HepG2 (cell line): ENCODE measurements around the gene SDHAF1. TPM values are rescaled to one million over a fixed set of nuclear protein-coding genes. Genes with fewer than 3 reads are reported as not detected.
A peak's percentile ranks its signal among the peaks of the same experiment; 100 is the strongest.

ENCODE experiments used
- MED13 ChIP-seq: sonication (generic); formaldehyde crosslinking; IDR thresholded peaks from 2 replicates; pipeline ENCODE4 v1.5.0; 2020; ENCODE audit warnings: missing genetic modification reagents
- NCOA5 ChIP-seq: sonication (generic); formaldehyde crosslinking; IDR thresholded peaks from 2 replicates; pipeline ENCODE4 v1.4.0; 2020; ENCODE audit warnings: missing genetic modification reagents
- NFE2L1 ChIP-seq: sonication (generic); formaldehyde crosslinking; IDR thresholded peaks from 2 replicates; pipeline ENCODE4 v1.4.0; 2020; ENCODE audit warnings: missing genetic modification reagents, mild to moderate bottlenecking, borderline replicate concordance
- NFIB ChIP-seq: sonication (generic); formaldehyde crosslinking; IDR thresholded peaks from 2 replicates; pipeline ENCODE4 v1.9.0; 2021; ENCODE audit warnings: missing genetic modification reagents, mild to moderate bottlenecking, borderline replicate concordance
- NR1H2 ChIP-seq: sonication (generic); formaldehyde crosslinking; IDR thresholded peaks from 2 replicates; pipeline ENCODE4 v1.8.1; 2022; ENCODE audit warnings: low read depth, missing genetic modification reagents, borderline replicate concordance
- ONECUT2 ChIP-seq: sonication (generic); formaldehyde crosslinking; IDR thresholded peaks from 2 replicates; pipeline ENCODE4 v1.4.0; 2020; ENCODE audit warnings: missing genetic modification reagents
- PHF5A ChIP-seq: IDR thresholded peaks from one replicate; pipeline ENCODE4 v1.6.1; 2018; ENCODE audit warnings: low read depth, missing genetic modification reagents; ENCODE audit not compliant: unreplicated experiment
- SIX4 ChIP-seq: sonication (generic); formaldehyde crosslinking; IDR thresholded peaks from 2 replicates; pipeline ENCODE4 v1.4.0; 2020; ENCODE audit warnings: missing genetic modification reagents
- SMAD3 ChIP-seq: sonication (generic); formaldehyde crosslinking; IDR thresholded peaks from 2 replicates; pipeline ENCODE4 v1.4.0; 2020; ENCODE audit warnings: missing genetic modification reagents
- ZBTB1 ChIP-seq: sonication (generic); formaldehyde crosslinking; IDR thresholded peaks from 2 replicates; pipeline ENCODE4 v1.4.0; 2020; ENCODE audit warnings: missing genetic modification reagents, borderline replicate concordance
- ZBTB38 ChIP-seq: sonication (generic); formaldehyde crosslinking; IDR thresholded peaks from 2 replicates; pipeline ENCODE4 v1.5.1; 2020; ENCODE audit warnings: mild to moderate bottlenecking, missing genetic modification reagents
- ZNF124 ChIP-seq: sonication (generic); formaldehyde crosslinking; IDR thresholded peaks from 2 replicates; pipeline ENCODE4 v1.4.0; 2020; ENCODE audit warnings: missing genetic modification reagents
- ZNF253 ChIP-seq: sonication (generic); formaldehyde crosslinking; IDR thresholded peaks from 2 replicates; pipeline ENCODE4 v1.8.0; 2022; ENCODE audit warnings: mild to moderate bottlenecking, missing genetic modification reagents, borderline replicate concordance
- ZNF292 ChIP-seq: sonication (generic); formaldehyde crosslinking; IDR thresholded peaks from 2 replicates; pipeline ENCODE4 v1.8.1; 2022; ENCODE audit warnings: mild to moderate bottlenecking, low read depth, missing genetic modification reagents, borderline replicate concordance
- ZNF383 ChIP-seq: sonication (generic); formaldehyde crosslinking; IDR thresholded peaks from 2 replicates; pipeline ENCODE4 v1.4.0; 2020; ENCODE audit warnings: missing genetic modification reagents, mild to moderate bottlenecking, borderline replicate concordance
- ZNF619 ChIP-seq: sonication (generic); formaldehyde crosslinking; IDR thresholded peaks from 2 replicates; pipeline ENCODE4 v1.4.0; 2020; ENCODE audit warnings: mild to moderate bottlenecking, missing genetic modification reagents
- polyA plus RNA-seq, 8 experiments: library from polyadenylated mRNA; depleted of rRNA in 3 of 8; stranded (reverse) in 7 of 8; unstranded in 1 of 8; fragments of >200 nt; fragmentation: Illumina TruSeq in 4 of 8; extraction: Trizol in 4 of 8; gene quantifications; 2 replicates each; pipeline versions ENCODE4 v1.2.1 to v1.2.3, GENCODE V29; 2011 to 2016; ENCODE audit warnings: low read depth in 4 of 8, missing spikeins in 1 of 8, mixed read lengths in 1 of 8; ENCODE audit not compliant: insufficient read depth in 1 of 8
- total RNA-seq, 5 experiments: library from RNA; depleted of rRNA; stranded (reverse); fragments of >200 nt; fragmentation: Illumina TruSeq; extraction: Trizol; gene quantifications; 2 replicates each; pipeline ENCODE4 v1.2.3, GENCODE V29; 2016; ENCODE audit warnings: low read depth in 1 of 5
- TF ChIP-seq, protein P1 (sequence below): sonication (generic); formaldehyde crosslinking; IDR thresholded peaks from 2 replicates; pipeline ENCODE4 v1.8.1; 2023; ENCODE audit warnings: mild to moderate bottlenecking, missing genetic modification reagents
- TF ChIP-seq, protein P2 (sequence below): sonication (generic); formaldehyde crosslinking; IDR thresholded peaks from 2 replicates; pipeline ENCODE4 v1.8.1; 2023; ENCODE audit warnings: missing genetic modification reagents, mild to moderate bottlenecking, borderline replicate concordance
- TF ChIP-seq, protein P3 (sequence below): sonication (generic); formaldehyde crosslinking; IDR thresholded peaks from 2 replicates; pipeline ENCODE4 v1.4.0; 2020; ENCODE audit warnings: mild to moderate bottlenecking, low read depth, missing genetic modification reagents
- TF ChIP-seq, protein P4 (sequence below): sonication (generic); formaldehyde crosslinking; conservative IDR thresholded peaks from 2 replicates; pipeline ENCODE4 v1.8.1; 2023; ENCODE audit warnings: missing genetic modification reagents
- TF ChIP-seq, protein P5 (sequence below): sonication (generic); formaldehyde crosslinking; IDR thresholded peaks from 2 replicates; pipeline ENCODE4 v1.5.0; 2020; ENCODE audit warnings: missing genetic modification reagents
- TF ChIP-seq, protein P6 (sequence below): sonication (generic); formaldehyde crosslinking; IDR thresholded peaks from 2 replicates; pipeline ENCODE4 v1.4.0; 2020; ENCODE audit warnings: missing genetic modification reagents
- TF ChIP-seq, protein P7 (sequence below): sonication (generic); formaldehyde crosslinking; IDR thresholded peaks from 2 replicates; pipeline ENCODE4 v1.8.1; 2023; ENCODE audit warnings: missing genetic modification reagents, inconsistent platforms, borderline replicate concordance

SDHAF1 gene
- total and polyA plus RNA-seq, 2 of the 13 experiments (the other 11 are each of a cell fraction or from before 2014, with no cell fraction given): 17.8 to 22.8 TPM

DNA sequence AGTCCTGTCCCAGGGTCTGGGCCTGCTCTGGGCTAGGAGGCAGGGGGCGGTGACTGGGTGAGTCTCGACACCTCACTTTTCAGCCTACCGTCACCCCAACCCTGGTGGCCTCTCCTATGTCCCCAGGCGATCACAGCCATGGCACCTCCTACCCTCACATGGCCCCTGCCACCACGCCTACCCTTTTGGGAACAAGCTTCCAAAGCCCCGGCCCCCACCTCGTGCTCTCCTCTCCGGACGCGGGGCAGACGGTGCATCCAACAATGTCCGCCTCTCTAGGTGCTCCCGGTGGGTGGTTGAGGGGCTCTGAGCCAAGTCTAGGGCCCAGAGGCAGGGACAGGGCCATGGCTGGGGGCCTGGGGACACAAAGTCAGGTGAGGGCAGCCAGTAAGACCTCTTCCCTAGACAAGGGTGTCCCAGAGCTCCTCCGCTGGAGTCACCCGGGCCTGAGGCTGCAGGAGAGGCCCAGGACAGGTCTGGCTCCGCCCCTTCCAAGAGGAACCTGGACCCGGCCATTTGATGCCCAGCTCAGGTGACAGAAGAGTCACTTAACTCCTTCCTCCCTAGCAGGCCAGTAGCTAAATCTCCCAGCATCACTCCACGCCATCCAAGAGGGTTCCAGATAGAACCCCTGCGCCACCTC is 13.5 kb downstream of the SDHAF1 start, which contains the start of gene SYNE4 (continued):
- TF ChIP-seq, protein P1, sequence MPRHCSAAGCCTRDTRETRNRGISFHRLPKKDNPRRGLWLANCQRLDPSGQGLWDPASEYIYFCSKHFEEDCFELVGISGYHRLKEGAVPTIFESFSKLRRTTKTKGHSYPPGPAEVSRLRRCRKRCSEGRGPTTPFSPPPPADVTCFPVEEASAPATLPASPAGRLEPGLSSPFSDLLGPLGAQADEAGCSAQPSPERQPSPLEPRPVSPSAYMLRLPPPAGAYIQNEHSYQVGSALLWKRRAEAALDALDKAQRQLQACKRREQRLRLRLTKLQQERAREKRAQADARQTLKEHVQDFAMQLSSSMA (CRISPR knock-in tag): no peak
- TF ChIP-seq ZBTB38 (CRISPR knock-in tag) (peak; percentile 33; the same call in 1 of the 2 replicates), ZNF383 (no peak), NFIB (CRISPR knock-in tag) (no peak), ZNF124 (CRISPR knock-in tag) (no peak; the same call in 1 of the 2 replicates), NCOA5 (CRISPR knock-in tag) (no peak), ZNF292 (CRISPR knock-in tag) (no peak), ZBTB1 (CRISPR knock-in tag) (no peak), NR1H2 (CRISPR knock-in tag) (0 out of 2 replicates have a peak, but pooled peaks have one; percentile 37), NFE2L1 (CRISPR knock-in tag) (no peak; the same call in 1 of the 2 replicates), MED13 (CRISPR knock-in tag) (no peak), SIX4 (CRISPR knock-in tag) (peak; percentile 83), ZNF619 (CRISPR knock-in tag) (no peak), ONECUT2 (no peak), PHF5A (CRISPR knock-in tag) (no peak), SMAD3 (CRISPR knock-in tag) (no peak), ZNF253 (CRISPR knock-in tag) (0 out of 2 replicates have a peak, but pooled peaks have one; percentile 37)
- TF ChIP-seq, protein P2, sequence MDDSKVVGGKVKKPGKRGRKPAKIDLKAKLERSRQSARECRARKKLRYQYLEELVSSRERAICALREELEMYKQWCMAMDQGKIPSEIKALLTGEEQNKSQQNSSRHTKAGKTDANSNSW (CRISPR knock-in tag): no peak
- TF ChIP-seq, protein P3, sequence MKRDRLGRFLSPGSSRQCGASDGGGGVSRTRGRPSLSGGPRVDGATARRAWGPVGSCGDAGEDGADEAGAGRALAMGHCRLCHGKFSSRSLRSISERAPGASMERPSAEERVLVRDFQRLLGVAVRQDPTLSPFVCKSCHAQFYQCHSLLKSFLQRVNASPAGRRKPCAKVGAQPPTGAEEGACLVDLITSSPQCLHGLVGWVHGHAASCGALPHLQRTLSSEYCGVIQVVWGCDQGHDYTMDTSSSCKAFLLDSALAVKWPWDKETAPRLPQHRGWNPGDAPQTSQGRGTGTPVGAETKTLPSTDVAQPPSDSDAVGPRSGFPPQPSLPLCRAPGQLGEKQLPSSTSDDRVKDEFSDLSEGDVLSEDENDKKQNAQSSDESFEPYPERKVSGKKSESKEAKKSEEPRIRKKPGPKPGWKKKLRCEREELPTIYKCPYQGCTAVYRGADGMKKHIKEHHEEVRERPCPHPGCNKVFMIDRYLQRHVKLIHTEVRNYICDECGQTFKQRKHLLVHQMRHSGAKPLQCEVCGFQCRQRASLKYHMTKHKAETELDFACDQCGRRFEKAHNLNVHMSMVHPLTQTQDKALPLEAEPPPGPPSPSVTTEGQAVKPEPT (CRISPR knock-in tag): no peak
- TF ChIP-seq, protein P4, sequence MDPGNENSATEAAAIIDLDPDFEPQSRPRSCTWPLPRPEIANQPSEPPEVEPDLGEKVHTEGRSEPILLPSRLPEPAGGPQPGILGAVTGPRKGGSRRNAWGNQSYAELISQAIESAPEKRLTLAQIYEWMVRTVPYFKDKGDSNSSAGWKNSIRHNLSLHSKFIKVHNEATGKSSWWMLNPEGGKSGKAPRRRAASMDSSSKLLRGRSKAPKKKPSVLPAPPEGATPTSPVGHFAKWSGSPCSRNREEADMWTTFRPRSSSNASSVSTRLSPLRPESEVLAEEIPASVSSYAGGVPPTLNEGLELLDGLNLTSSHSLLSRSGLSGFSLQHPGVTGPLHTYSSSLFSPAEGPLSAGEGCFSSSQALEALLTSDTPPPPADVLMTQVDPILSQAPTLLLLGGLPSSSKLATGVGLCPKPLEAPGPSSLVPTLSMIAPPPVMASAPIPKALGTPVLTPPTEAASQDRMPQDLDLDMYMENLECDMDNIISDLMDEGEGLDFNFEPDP (CRISPR knock-in tag): no peak
- TF ChIP-seq, protein P5, sequence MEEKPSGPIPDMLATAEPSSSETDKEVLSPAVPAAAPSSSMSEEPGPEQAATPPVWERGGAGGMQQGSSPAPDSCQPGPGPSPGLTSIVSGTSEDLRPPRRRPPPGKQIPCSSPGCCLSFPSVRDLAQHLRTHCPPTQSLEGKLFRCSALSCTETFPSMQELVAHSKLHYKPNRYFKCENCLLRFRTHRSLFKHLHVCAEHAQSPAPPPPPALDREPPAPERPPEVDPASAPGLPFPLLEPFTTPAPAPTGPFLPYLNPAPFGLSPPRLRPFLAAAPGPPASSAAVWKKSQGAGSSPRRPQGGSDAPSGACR (CRISPR knock-in tag): no peak
- TF ChIP-seq, protein P6, sequence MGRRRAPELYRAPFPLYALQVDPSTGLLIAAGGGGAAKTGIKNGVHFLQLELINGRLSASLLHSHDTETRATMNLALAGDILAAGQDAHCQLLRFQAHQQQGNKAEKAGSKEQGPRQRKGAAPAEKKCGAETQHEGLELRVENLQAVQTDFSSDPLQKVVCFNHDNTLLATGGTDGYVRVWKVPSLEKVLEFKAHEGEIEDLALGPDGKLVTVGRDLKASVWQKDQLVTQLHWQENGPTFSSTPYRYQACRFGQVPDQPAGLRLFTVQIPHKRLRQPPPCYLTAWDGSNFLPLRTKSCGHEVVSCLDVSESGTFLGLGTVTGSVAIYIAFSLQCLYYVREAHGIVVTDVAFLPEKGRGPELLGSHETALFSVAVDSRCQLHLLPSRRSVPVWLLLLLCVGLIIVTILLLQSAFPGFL (CRISPR knock-in tag): no peak
- TF ChIP-seq, protein P7, sequence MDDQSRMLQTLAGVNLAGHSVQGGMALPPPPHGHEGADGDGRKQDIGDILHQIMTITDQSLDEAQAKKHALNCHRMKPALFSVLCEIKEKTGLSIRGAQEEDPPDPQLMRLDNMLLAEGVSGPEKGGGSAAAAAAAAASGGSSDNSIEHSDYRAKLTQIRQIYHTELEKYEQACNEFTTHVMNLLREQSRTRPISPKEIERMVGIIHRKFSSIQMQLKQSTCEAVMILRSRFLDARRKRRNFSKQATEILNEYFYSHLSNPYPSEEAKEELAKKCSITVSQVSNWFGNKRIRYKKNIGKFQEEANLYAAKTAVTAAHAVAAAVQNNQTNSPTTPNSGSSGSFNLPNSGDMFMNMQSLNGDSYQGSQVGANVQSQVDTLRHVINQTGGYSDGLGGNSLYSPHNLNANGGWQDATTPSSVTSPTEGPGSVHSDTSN (CRISPR knock-in tag): no peak
